ENCODE data around the gene PRR12.
"Not testable (repeated sequence)": the region's sequence is repeated elsewhere in the genome, so short reads cannot be mapped to it uniquely, and the experiment has no call there.

PRR12 gene

DNA sequence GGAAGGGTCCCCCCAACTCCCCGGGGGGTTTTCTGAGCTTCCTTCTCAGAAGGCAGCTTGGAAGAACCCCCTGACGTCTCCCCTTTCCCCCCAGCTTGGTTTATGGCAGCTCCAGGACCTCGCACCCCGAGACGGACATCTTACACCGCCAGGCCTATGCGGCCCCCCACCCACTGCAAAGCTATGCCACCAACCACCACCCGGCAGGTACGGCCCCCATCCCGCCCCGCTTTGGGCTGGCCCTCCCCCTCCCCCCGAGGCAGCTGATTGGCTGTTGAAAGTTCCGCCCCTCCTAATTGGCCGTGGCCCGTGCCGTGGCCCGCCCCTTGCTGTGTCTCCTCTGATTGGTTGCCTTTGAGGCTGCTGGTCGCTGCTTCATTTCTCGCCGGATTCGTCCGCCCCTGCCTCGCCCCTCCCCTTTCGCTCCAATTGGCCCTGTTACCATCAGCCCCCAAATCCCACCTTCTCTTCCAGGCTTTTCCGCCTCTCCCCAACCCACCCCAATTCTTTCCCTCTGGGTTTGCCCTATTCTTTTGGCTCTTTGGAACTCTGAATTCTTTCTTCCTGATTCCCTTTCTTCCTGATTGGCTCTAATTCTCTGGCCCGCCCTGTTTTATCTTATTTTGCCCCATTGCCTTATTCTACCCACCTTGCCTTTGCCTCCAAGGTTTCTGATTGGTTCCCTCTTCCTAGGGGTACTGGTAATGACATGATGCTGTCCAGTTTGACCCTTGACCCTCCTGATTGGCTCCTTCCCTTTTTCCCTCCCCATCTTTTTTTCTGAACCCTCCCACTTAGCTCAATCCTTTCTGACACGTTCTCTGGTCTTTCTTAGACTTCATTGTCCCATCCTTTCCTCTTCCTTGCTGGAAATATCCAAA lies 2.5 kb downstream of the PRR12 start:
- DNase-seq = peak; percentile 83

DNA sequence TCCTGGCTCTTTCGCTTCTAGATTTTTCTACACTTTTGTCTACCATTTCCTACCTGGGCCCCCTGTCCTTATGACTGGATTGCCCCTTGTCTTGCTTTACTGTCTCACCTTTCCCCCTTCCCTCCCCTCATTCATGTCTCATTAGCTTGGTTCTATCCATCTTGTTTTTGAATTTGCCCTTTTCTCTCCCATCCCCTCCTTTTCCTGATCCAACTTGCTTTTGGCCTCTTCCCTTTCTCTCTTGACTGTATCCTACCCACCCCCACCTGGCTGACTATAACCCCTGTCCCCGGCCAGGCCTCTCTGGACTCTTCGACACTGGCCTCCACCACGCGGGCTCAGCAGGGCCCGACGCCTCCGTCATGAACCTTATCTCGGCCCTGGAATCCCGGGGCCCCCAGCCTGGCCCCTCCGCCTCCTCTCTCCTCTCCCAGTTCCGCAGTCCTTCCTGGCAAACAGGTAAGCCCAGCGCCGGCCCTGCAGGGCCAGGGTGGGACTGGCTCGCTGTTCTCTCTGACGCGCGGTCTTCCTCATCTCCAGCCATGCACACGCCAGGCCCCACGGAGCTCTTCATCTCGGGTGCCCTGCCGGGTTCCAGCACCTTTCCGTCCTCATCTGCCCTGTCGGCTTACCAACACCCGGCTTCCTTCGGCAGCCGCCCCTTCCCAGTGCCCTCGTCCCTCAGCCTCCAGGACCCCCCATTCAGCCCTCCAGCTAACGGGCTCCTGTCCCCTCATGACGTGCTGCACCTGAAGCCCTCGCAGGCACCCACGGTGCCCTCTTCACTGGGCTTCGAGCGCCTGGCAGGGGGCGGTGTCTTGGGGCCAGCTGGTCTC lies 3.4 kb downstream of the PRR12 start:
- no peak for DNase-seq

DNA sequence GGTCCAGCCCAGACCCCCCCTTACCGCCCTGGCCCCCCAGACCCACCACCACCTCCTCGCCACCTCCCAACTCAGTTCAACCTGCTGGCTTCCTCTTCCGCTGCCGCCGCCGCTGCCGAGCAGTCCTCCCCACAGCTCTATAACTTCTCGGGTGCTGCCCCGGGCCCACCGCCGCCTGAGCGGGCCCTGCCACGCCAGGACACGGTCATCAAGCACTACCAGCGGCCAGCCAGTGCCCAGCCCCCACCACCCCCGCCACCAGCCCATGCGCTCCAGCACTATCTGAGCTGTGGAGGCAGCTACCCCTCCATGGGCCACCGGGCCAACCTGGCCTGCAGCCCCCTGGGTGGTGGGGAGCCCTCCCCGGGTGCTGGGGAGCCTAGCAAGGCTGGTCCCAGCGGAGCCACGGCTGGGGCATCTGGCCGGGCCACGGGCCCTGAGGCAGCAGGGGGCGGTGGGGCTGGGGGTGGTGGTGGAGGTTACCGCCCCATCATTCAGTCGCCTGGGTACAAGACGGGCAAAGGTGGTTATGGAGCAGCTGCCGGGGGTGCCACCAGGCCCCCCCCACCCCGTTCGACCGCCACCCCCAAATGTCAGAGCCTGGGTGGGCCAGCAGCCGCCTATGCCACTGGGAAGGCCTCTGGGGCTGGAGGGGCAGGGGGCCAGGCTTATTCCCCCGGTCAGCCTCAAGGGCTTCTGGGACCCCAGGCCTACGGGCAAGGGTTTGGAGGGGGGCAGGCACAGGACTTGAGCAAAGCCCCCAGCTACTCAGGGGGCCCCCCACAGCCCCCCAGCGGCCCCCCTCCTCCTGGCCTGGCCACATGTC lies 4.2 kb downstream of the PRR12 start:
- DNase-seq = no peak

DNA sequence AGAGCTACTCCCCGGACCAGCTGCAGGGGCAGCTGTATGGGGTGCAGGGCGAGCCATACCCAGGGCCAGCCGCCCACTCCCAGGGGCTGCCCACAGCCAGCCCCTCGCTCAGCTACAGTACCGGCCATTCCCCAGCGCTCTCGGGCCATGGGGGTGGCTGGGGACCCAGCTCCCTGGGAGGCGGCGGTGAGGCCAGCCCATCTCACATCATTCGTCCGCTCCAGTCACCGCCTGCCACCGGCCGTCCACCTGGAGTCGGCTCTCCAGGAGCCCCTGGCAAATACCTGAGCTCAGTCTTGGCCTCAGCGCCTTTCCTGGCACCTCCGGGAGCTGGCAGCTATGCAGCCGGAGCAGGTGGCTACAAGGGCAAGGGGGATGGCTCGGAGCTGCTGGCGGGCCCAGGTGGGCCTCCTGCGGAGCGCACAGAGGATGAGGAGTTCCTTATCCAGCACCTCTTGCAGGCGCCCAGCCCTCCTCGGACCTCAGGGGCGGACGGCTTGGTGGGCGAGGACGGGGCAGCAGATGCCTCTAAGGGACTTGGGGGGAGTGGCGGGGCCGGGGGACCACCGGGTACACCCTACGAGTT lies 4.9 kb downstream of the PRR12 start:
- DNase-seq = no peak

GRCh38 chr19:49596407-49596806 lies 5.4 kb downstream of the PRR12 start:
- DNase-seq = no peak

DNA sequence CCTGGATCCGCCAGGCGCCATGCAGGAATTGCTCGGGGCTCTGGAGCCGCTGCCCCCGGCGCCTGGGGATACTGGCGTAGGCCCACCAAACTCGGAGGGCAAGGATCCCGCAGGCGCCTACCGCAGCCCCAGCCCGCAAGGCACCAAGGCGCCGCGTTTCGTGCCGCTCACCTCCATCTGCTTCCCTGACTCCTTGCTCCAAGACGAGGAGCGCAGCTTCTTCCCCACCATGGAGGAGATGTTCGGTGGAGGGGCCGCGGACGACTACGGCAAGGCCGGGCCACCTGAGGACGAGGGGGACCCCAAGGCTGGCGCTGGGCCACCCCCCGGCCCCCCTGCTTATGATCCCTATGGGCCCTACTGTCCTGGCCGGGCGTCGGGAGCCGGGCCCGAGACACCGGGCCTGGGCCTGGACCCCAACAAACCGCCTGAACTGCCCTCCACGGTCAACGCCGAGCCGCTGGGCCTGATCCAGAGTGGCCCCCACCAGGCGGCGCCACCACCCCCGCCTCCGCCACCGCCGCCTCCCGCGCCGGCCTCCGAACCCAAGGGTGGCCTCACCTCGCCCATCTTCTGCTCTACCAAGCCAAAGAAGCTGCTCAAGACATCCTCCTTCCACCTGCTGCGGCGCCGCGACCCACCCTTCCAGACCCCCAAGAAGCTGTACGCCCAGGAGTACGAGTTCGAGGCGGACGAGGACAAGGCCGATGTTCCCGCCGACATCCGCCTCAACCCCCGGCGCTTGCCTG lies 6.1 kb downstream of the PRR12 start:
- no peak for DNase-seq

DNA sequence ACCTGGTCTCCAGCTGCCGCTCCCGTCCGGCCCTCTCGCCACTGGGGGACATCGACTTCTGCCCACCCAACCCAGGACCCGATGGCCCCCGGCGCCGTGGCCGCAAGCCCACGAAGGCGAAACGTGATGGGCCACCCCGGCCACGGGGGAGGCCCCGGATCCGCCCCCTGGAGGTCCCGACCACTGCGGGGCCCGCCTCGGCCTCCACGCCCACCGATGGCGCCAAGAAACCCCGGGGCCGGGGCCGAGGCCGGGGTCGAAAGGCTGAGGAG lies 6.7 kb downstream of the PRR12 start:
- DNase-seq = no peak

GRCh38 chr19:49599378-49600295 lies 8.7 kb downstream of the PRR12 start:
- DNase-seq = no peak

- DNase-seq = no peak
Measured at GRCh38 chr19:49601482-49602038, 10.6 kb downstream of the PRR12 start.

- no peak for DNase-seq
Measured at GRCh38 chr19:49602806-49603205, 11.8 kb downstream of the PRR12 start.

DNA sequence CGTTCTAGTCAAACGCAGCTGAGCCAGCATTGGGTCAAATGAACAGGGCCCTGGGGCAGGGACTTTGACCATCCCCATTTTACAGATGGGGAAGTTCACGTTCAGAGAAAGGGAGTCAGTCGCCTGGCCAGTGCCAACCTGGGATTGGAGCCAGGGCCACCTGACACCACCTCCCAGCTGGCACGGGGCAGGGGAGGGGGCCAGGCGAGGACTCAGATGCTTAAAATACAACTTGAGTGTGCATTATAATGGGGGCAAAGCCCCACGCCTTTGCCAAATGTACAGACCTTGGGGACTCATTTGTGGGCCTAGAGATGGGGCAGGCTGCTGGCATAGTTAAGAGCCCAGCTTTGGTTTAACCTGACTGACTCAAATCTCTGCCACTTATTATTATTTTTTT lies 14.6 kb downstream of the PRR12 start:
- no peak for DNase-seq

DNA sequence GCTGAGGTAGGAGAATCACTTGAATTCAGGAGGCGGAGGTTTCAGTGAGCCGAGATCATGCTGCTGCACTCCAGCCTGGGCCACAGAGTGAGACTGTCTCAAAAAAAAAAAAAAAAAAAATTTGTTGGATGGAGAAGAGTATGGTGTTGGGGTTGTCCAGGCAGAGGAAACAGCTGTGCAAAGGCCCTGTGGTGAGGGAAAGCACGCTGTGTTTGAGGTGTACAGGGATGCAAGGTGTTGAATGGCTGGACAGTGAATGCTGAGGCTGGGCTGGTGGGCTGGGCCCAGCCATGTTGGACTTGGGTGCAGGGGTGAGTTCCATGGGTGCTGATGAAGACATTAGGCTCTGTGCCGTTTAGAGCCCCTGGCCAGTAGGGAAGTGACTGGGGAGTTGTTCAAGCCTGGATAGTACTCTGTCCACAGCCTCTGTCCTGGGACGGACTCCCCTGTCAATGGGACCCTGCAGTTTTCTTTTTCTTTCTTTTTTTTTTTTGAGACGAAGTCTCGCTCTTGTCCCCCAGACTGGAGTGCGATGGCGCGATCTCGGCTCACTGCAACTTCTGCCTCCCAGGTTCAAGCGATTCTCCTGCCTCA lies 18.6 kb downstream of the PRR12 start:
- no peak for DNase-seq

- DNase-seq = no peak
Measured at GRCh38 chr19:49613374-49613773, 22.4 kb downstream of the PRR12 start.

GRCh38 chr19:49614096-49614833 lies 23.3 kb downstream of the PRR12 start:
- DNase-seq = no peak

DNA sequence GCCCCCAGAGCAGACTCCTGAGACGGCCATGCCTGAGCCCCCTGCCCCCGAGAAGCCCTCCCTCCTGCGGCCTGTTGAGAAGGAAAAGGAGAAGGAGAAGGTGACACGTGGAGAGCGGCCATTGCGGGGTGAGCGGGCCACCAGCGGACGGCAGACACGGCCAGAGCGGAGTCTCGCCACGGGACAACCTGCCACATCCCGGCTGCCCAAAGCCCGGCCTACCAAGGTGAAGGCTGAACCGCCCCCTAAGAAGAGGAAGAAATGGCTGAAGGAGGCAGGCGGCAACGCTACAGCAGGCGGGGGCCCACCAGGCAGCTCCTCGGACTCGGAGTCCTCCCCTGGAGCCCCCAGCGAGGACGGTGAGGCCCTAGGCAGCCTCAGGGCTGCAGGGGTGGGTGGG lies 24.9 kb downstream of the PRR12 start:
- no peak for DNase-seq

DNA sequence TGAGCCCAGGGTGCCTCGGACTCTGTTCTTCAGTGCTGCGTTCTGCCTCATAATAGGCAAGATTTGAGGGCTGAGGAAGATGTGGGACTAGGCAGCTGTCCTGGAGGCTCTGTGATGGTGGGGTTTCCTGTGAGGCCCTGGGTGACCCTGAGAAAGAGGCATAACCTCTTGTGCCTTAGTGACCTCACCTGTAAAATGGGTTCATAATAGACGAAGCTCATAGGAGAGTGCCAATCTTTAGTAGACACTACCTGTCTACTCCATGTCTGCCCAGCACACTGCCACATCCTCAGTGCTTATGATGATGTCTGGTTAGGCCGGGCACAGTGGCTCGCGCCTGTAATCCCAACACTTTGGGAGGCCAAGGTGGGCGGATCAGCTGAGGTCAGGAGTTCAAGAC lies 25.6 kb downstream of the PRR12 start:
- no peak for DNase-seq

GRCh38 chr19:49616945-49617344 lies 26.0 kb downstream of the PRR12 start:
- DNase-seq = no peak

- DNase-seq = not testable (repeated sequence)
Measured at GRCh38 chr19:49617860-49618259, 26.9 kb downstream of the PRR12 start.

Measured in NCI-H748 treated with DMSO at 0.1 percent for 48 hours (cell line).